ENCODE measurements around the gene TMEM163. TPM values are rescaled to one million over a fixed set of nuclear protein-coding genes. Genes with fewer than 3 reads are reported as not detected.
"Not testable (repeated sequence)": the region's sequence is repeated elsewhere in the genome, so short reads cannot be mapped to it uniquely, and the experiment has no call there.

Gene TMEM163
- total and polyA plus RNA-seq, 8 donors: 0.58 to 16.7 (median 3.2) TPM; not detected in 1

- no peaks in the 10 kb centered on the region for H3K27me3 ChIP-seq
- no peak overlapping the region for H3K4me3 ChIP-seq
- no peak overlapping the region for H3K27ac ChIP-seq
- TF ChIP-seq EP300 (IDR thresholded peaks at IDR 0.05): no peak
- TF ChIP-seq CTCF (IDR thresholded peaks at IDR 0.05): no peak
- TF ChIP-seq POLR2A (IDR thresholded peaks at IDR 0.05): no peak
- no peak for TF ChIP-seq POLR2AphosphoS5 (IDR thresholded peaks at IDR 0.05)
- H3K36me3 ChIP-seq: no peaks in the 10 kb centered on the region
- intact Hi-C loops (cut with DNase I; ENCODE audit: low total_unique reads): no loop called here
- no peaks in the 10 kb centered on the region for H3K4me1 ChIP-seq
- peaks cover 0 to 26% (median 20%) of the 10 kb centered on the region in 4 donors for H3K9me3 ChIP-seq
- DNase-seq: no peak
- 77 to 88% (median 86%) methylated on average over 8 of the region's 8 CpGs for WGBS, 5 donors
Observed at GRCh38 chr2:134593519-134593918, 125.3 kb downstream of the TMEM163 start.

GRCh38 chr2:134592377-134592776, 126.4 kb downstream of the TMEM163 start:
- no peak overlapping the region for H3K4me3 ChIP-seq
- no peak overlapping the region for H3K27ac ChIP-seq
- no peaks in the 10 kb centered on the region for H3K36me3 ChIP-seq
- intact Hi-C loops (cut with DNase I; ENCODE audit: low total_unique reads): no loop called here
- TF ChIP-seq EP300 (IDR thresholded peaks at IDR 0.05) (no peak), POLR2AphosphoS5 (IDR thresholded peaks at IDR 0.05) (no peak), CTCF (IDR thresholded peaks at IDR 0.05) (no peak), POLR2A (IDR thresholded peaks at IDR 0.05) (no peak)
- H3K4me1 ChIP-seq: no peaks in the 10 kb centered on the region
- no peaks in the 10 kb centered on the region for H3K27me3 ChIP-seq
- whole genome bisulfite sequencing, 5 donors: 67 to 82% (median 68%) methylated on average over 1 of the region's 1 CpG
- peaks cover 0 to 26% (median 21%) of the 10 kb centered on the region in 4 donors for H3K9me3 ChIP-seq
- no peak for DNase-seq

GRCh38 chr2:134591526-134591925, 127.3 kb downstream of the TMEM163 start:
- WGBS, 5 donors: 70 to 96% (median 87%) methylated on average over 1 of the region's 1 CpG
- H3K4me3 ChIP-seq: no peak overlapping the region
- H3K27me3 ChIP-seq: no peaks in the 10 kb centered on the region
- no peak for DNase-seq
- H3K9me3 ChIP-seq: peaks cover 0 to 26% (median 21%) of the 10 kb centered on the region in 4 donors
- no peaks in the 10 kb centered on the region for H3K4me1 ChIP-seq
- intact Hi-C loops (cut with DNase I; ENCODE audit: low total_unique reads): no loop called here
- no peak for TF ChIP-seq EP300 (IDR thresholded peaks at IDR 0.05)
- TF ChIP-seq POLR2A (IDR thresholded peaks at IDR 0.05): no peak
- TF ChIP-seq CTCF (IDR thresholded peaks at IDR 0.05): no peak
- no peak for TF ChIP-seq POLR2AphosphoS5 (IDR thresholded peaks at IDR 0.05)
- H3K36me3 ChIP-seq: no peaks in the 10 kb centered on the region
- H3K27ac ChIP-seq: no peak overlapping the region

GRCh38 chr2:134590679-134591078, 128.1 kb downstream of the TMEM163 start:
- TF ChIP-seq CTCF (IDR thresholded peaks at IDR 0.05): no peak
- no peak for TF ChIP-seq POLR2AphosphoS5 (IDR thresholded peaks at IDR 0.05)
- no peak for TF ChIP-seq EP300 (IDR thresholded peaks at IDR 0.05)
- TF ChIP-seq POLR2A (IDR thresholded peaks at IDR 0.05): no peak
- H3K4me1 ChIP-seq: no peaks in the 10 kb centered on the region
- intact Hi-C loops (cut with DNase I; ENCODE audit: low total_unique reads): no loop called here
- WGBS, 5 donors: 82 to 98% (median 89%) methylated on average over 1 of the region's 1 CpG
- no peak overlapping the region for H3K27ac ChIP-seq
- DNase-seq: no peak
- H3K9me3 ChIP-seq: peaks cover 0 to 26% (median 21%) of the 10 kb centered on the region in 4 donors
- H3K27me3 ChIP-seq: no peaks in the 10 kb centered on the region
- no peaks in the 10 kb centered on the region for H3K36me3 ChIP-seq
- no peak overlapping the region for H3K4me3 ChIP-seq

GRCh38 chr2:134589171-134590083, 129.4 kb downstream of the TMEM163 start:
- DNase-seq, H3K36me3 ChIP-seq, H3K4me1 ChIP-seq, H3K4me3 ChIP-seq, H3K27me3 ChIP-seq, H3K27ac ChIP-seq: not testable (repeated sequence)
- intact Hi-C loops (cut with DNase I; ENCODE audit: low total_unique reads): loop anchor here (10.0 kb wide), 1 partner anchor 145 kb away; no protein-coding TSS in a partner anchor
- H3K9me3 ChIP-seq: peaks cover 0 to 26% (median 21%) of the 10 kb centered on the region in 4 donors
- WGBS, 5 donors: 72 to 82% (median 78%) methylated on average over 4 of the region's 4 CpGs

Measured in stomach (tissue), 9 donors.